Suprapubic skin (tissue), 4 donors: ENCODE results near the gene WASHC2A.
"Not testable (repeated sequence)": the region's sequence is repeated elsewhere in the genome, so short reads cannot be mapped to it uniquely, and the experiment has no call there.

Experiments used
- CTCF ChIP-seq, 2 donors: fragments of 200-600 bp in 1 of 2; fragments of 450-650 bp in 1 of 2; sonication (generic) in 1 of 2; IDR thresholded peaks; one replicate each; pipeline ENCODE4 v1.5.1; 2016 to 2019; ENCODE audit warnings: antibody characterized with exemption in 2 of 2, mild to moderate bottlenecking in 1 of 2, moderate library complexity in 1 of 2
- EP300 ChIP-seq: sonication (generic); formaldehyde crosslinking; IDR thresholded peaks from one replicate; pipeline ENCODE4 v1.6.1; 2017; ENCODE audit warnings: antibody characterized with exemption
- POLR2A ChIP-seq, 2 donors: fragments of 450-650 bp; IDR thresholded peaks; one replicate each; pipeline ENCODE4 v1.6.1; 2017; ENCODE audit warnings: antibody characterized with exemption in 2 of 2, mild to moderate bottlenecking in 2 of 2, moderate library complexity in 2 of 2
- POLR2AphosphoS5 ChIP-seq, 3 donors: sonication (generic); formaldehyde crosslinking; IDR thresholded peaks; one replicate each; pipeline ENCODE4 v1.6.1; 2017; ENCODE audit warnings: antibody characterized with exemption in 3 of 3

GRCh38 chr10:50056654-50057053 lies 11.1 kb upstream of the WASHC2A start:
- not testable (repeated sequence) for TF ChIP-seq CTCF (IDR thresholded peaks at IDR 0.05); POLR2A (IDR thresholded peaks at IDR 0.05); EP300; POLR2AphosphoS5 (IDR thresholded peaks at IDR 0.05)
